ENCODE results near the gene KLHL6.
"Not testable (repeated sequence)": the region's sequence is repeated elsewhere in the genome, so short reads cannot be mapped to it uniquely, and the experiment has no call there.

Gene KLHL6

GRCh38 chr3:183449391-183449790 is 106.1 kb downstream of the KLHL6 start:
- Mint-ChIP-seq H3K4me3 (no peak overlapping the region), H3K36me3 (ENCODE audit: low read depth) (peaks cover 4% of the 10 kb centered on the region), H3K27me3 (no peaks in the 10 kb centered on the region), H3K9me3 (peaks cover 4% of the 10 kb centered on the region), H3K27ac (no peak overlapping the region), H3K4me1 (ENCODE audit: low read depth) (peaks cover 13% of the 10 kb centered on the region)

GRCh38 chr3:183448369-183449128 is 107.0 kb downstream of the KLHL6 start:
- Mint-ChIP-seq H3K27me3 (peaks cover under 1% of the 10 kb centered on the region), H3K4me3 (peak overlapping the region; percentile 95), H3K36me3 (ENCODE audit: low read depth) (peaks cover 6% of the 10 kb centered on the region), H3K27ac (no peak overlapping the region), H3K9me3 (peaks cover 5% of the 10 kb centered on the region), H3K4me1 (ENCODE audit: low read depth) (peaks cover 13% of the 10 kb centered on the region)

- H3K4me1 Mint-ChIP-seq (ENCODE audit: low read depth), result peaks cover 13% of the 10 kb centered on the region
- H3K4me3 Mint-ChIP-seq, result peak overlapping the region; percentile 95
- peak overlapping the region; percentile 74 for H3K27ac Mint-ChIP-seq
- peaks cover 9% of the 10 kb centered on the region for H3K36me3 Mint-ChIP-seq (ENCODE audit: low read depth)
- peaks cover 5% of the 10 kb centered on the region for H3K27me3 Mint-ChIP-seq
- peaks cover 12% of the 10 kb centered on the region for H3K9me3 Mint-ChIP-seq
These were observed 108.1 kb downstream of the KLHL6 start for GRCh38 chr3:183447206-183448001.

GRCh38 chr3:183446838-183447205 is 108.7 kb downstream of the KLHL6 start:
- Mint-ChIP-seq H3K4me3 (peak overlapping the region; percentile 95), H3K27ac (peak overlapping the region; percentile 74), H3K9me3 (peaks cover 12% of the 10 kb centered on the region), H3K4me1 (ENCODE audit: low read depth) (peaks cover 13% of the 10 kb centered on the region), H3K36me3 (ENCODE audit: low read depth) (peaks cover 5% of the 10 kb centered on the region), H3K27me3 (peaks cover 5% of the 10 kb centered on the region)

GRCh38 chr3:183444748-183445147 is 110.8 kb downstream of the KLHL6 start:
- peaks cover 5% of the 10 kb centered on the region for H3K36me3 Mint-ChIP-seq (ENCODE audit: low read depth)
- H3K27me3 Mint-ChIP-seq, result peaks cover 5% of the 10 kb centered on the region
- peaks cover 13% of the 10 kb centered on the region for H3K4me1 Mint-ChIP-seq (ENCODE audit: low read depth)
- peaks cover 16% of the 10 kb centered on the region for H3K9me3 Mint-ChIP-seq
- no peak overlapping the region for H3K4me3 Mint-ChIP-seq
- no peak overlapping the region for H3K27ac Mint-ChIP-seq

- peaks cover 5% of the 10 kb centered on the region for H3K36me3 Mint-ChIP-seq (ENCODE audit: low read depth)
- H3K4me1 Mint-ChIP-seq (ENCODE audit: low read depth), result peaks cover 9% of the 10 kb centered on the region
- peaks cover 16% of the 10 kb centered on the region for H3K9me3 Mint-ChIP-seq
- H3K27me3 Mint-ChIP-seq, result peaks cover 5% of the 10 kb centered on the region
- H3K27ac Mint-ChIP-seq, result no peak overlapping the region
- H3K4me3 Mint-ChIP-seq, result no peak overlapping the region
These were observed 111.8 kb downstream of the KLHL6 start for GRCh38 chr3:183443395-183444385.

- Mint-ChIP-seq H3K4me3 (no peak overlapping the region), H3K27ac (no peak overlapping the region), H3K27me3 (peaks cover 5% of the 10 kb centered on the region), H3K4me1 (ENCODE audit: low read depth) (peaks cover 2% of the 10 kb centered on the region), H3K9me3 (peaks cover 16% of the 10 kb centered on the region), H3K36me3 (ENCODE audit: low read depth) (peaks cover 5% of the 10 kb centered on the region)
These were observed 112.5 kb downstream of the KLHL6 start for GRCh38 chr3:183442994-183443393.

GRCh38 chr3:183440521-183440920 is 115.0 kb downstream of the KLHL6 start:
- not testable (repeated sequence) for H3K27ac Mint-ChIP-seq; H3K27me3 Mint-ChIP-seq; H3K4me3 Mint-ChIP-seq; H3K36me3 Mint-ChIP-seq (ENCODE audit: low read depth)
- Mint-ChIP-seq H3K9me3 (peaks cover 16% of the 10 kb centered on the region), H3K4me1 (ENCODE audit: low read depth) (peaks cover 11% of the 10 kb centered on the region)

GRCh38 chr3:183439515-183439914 is 116.0 kb downstream of the KLHL6 start:
- Mint-ChIP-seq H3K27me3 (peaks cover 5% of the 10 kb centered on the region), H3K9me3 (peaks cover 13% of the 10 kb centered on the region), H3K36me3 (ENCODE audit: low read depth) (peaks cover 5% of the 10 kb centered on the region), H3K4me1 (ENCODE audit: low read depth) (peaks cover 13% of the 10 kb centered on the region), H3K4me3 (no peak overlapping the region), H3K27ac (peak overlapping the region; percentile 47)

GRCh38 chr3:183438735-183439134 is 116.8 kb downstream of the KLHL6 start:
- no peak overlapping the region for H3K27ac Mint-ChIP-seq
- peaks cover 5% of the 10 kb centered on the region for H3K27me3 Mint-ChIP-seq

GRCh38 chr3:183437666-183438564 is 117.6 kb downstream of the KLHL6 start:
- H3K27me3 Mint-ChIP-seq, result peaks cover under 1% of the 10 kb centered on the region
- H3K4me3 Mint-ChIP-seq, result no peak overlapping the region
- peaks cover 13% of the 10 kb centered on the region for H3K4me1 Mint-ChIP-seq (ENCODE audit: low read depth)
- no peaks in the 10 kb centered on the region for H3K36me3 Mint-ChIP-seq (ENCODE audit: low read depth)
- H3K27ac Mint-ChIP-seq, result no peak overlapping the region
- H3K9me3 Mint-ChIP-seq, result peaks cover 5% of the 10 kb centered on the region

More at GRCh38 chr3:183438735-183439134, 116.8 kb downstream of the KLHL6 start:
- H3K4me1 Mint-ChIP-seq (ENCODE audit: low read depth), result peaks cover 13% of the 10 kb centered on the region
- H3K9me3 Mint-ChIP-seq, result peaks cover 12% of the 10 kb centered on the region
- no peak overlapping the region for H3K4me3 Mint-ChIP-seq
- peaks cover 5% of the 10 kb centered on the region for H3K36me3 Mint-ChIP-seq (ENCODE audit: low read depth)

Data from stimulated activated naive CD8-positive, alpha-beta T cell treated with anti-CD3 and anti-CD28 coated beads, Interleukin-15, Interleukin-2, amounts not matched to agents 100 ng/mL and 50 ng/mL, for 24 hours (primary cell).